Measurements from ENCODE around the gene NRCAM.

DNA sequence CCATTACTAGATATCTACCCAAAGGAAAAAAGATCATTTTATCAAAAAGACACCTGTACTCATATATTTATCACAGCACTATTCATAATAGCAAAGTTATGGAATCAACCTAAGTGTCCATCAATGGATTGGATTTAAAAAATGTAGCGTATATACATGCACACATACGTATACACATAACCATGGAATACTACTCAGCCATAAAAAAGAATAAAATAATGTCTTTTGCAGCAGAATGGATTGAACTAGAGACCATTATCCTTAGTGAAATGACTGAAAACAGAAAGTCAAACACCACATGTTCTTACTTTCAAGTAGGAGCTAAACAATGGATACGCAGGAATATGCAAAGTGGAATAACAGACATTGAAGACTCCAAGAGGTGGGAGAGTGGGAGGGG is 168.4 kb downstream of the NRCAM start:
- no peak for TF ChIP-seq CTCF (conservative IDR thresholded peaks at IDR 0.05 in 1 of 2, IDR thresholded peaks at IDR 0.05 in 1 of 2; ENCODE audit: extremely low read depth in 1 of 2, insufficient read depth in 1 of 2, low read depth in 1 of 2, low read length in 2 of 2)
- no peak for TF ChIP-seq EZH2 (IDR thresholded peaks at IDR 0.05; ENCODE audit: borderline replicate concordance, low read length)

Data from mammary epithelial cell (primary cell).